A673 (cell line): ENCODE measurements around the gene WSCD2.

Experiments used
- EZH2 ChIP-seq: fragments of 200-600 bp; sonication (generic); IDR thresholded peaks from 2 replicates; pipeline ENCODE4 v1.6.1; 2017; ENCODE audit warnings: borderline replicate concordance, low read depth, mild to moderate bottlenecking, mixed read lengths, antibody characterized with exemption, low read length; ENCODE audit not compliant: poor library complexity, severe bottlenecking
- TF ChIP-seq, protein P1 (sequence below): fragments of 300-800, 200-600 bp; sonication (generic); conservative IDR thresholded peaks from 2 replicates; pipeline ENCODE4 v1.5.1; 2017; ENCODE audit warnings: low read depth, mild to moderate bottlenecking, antibody characterized with exemption, low read length, moderate library complexity, mixed read lengths

- TF ChIP-seq, protein P1, sequence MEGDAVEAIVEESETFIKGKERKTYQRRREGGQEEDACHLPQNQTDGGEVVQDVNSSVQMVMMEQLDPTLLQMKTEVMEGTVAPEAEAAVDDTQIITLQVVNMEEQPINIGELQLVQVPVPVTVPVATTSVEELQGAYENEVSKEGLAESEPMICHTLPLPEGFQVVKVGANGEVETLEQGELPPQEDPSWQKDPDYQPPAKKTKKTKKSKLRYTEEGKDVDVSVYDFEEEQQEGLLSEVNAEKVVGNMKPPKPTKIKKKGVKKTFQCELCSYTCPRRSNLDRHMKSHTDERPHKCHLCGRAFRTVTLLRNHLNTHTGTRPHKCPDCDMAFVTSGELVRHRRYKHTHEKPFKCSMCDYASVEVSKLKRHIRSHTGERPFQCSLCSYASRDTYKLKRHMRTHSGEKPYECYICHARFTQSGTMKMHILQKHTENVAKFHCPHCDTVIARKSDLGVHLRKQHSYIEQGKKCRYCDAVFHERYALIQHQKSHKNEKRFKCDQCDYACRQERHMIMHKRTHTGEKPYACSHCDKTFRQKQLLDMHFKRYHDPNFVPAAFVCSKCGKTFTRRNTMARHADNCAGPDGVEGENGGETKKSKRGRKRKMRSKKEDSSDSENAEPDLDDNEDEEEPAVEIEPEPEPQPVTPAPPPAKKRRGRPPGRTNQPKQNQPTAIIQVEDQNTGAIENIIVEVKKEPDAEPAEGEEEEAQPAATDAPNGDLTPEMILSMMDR: no peak
- no peak for TF ChIP-seq EZH2
Measured at GRCh38 chr12:108253540-108253939, 124.5 kb downstream of the WSCD2 start.
